HepG2 (cell line): Measurements from ENCODE around the gene FAHD2A. TPM values are rescaled to one million over a fixed set of nuclear protein-coding genes. Genes with fewer than 3 reads are reported as not detected.

Experiments
- ATAC-seq: fragments of 200-7000 bp; cut with Tn5 transposase; 3 replicates; pipeline ENCODE4 v1.9.1; 2020; ENCODE audit warnings: mild to moderate bottlenecking, moderate library complexity
- BruUV-seq: library from RNA; stranded (reverse); fragments of 400-500 nt; replicated peaks from 2 replicates; lab custom pipeline; 2021; lab: Mats Ljungman, UMichigan
- CTCF ChIA-PET: fragments of 300-600 bp; formaldehyde crosslinking; extraction: SDS; loops from one replicate; lab custom pipeline; 2021; ENCODE audit warnings: low total read pairs, inconsistent platforms, low intra/inter-chr PET ratio; lab: Yijun Ruan, JAX
- POLR2A ChIA-PET: fragments of 350-600 bp; sonication (Branson Sonifier 250); formaldehyde crosslinking; loops from one replicate; lab custom pipeline; 2020; ENCODE audit warnings: antibody characterized with exemption, inconsistent platforms; lab: Yijun Ruan, JAX
- DNase-seq: peaks from one replicate; pipeline ENCODE4 v3.0.0-alpha.2; 2015; ENCODE audit warnings: low spot score
- FAIRE-seq: peaks from 3 replicates; lab custom pipeline; 2011; peaks lifted over from hg19 to GRCh38; lab: Jason Lieb, UNC
- H2AFZ ChIP-seq: one replicate; pipeline ENCODE4 v1.6.1; 2011; ENCODE audit warnings: low read length, inconsistent platforms
- H3K27ac ChIP-seq: fragments of 300-600 bp; 3 replicates; pipeline ENCODE4 v1.8.0; 2011; ENCODE audit warnings: mixed run types, mild to moderate bottlenecking, mixed read lengths, low read length, inconsistent platforms; ENCODE audit not compliant: insufficient read depth; ENCODE audit errors: extremely low read length
- H3K27me3 ChIP-seq, 2 experiments: fragments of 200-600 bp in 1 of 2; 2 replicates in 1 of 2; 3 replicates in 1 of 2; pipeline versions ENCODE4 v1.6.0 to v1.8.0; 2011; ENCODE audit warnings: low read length in 2 of 2, mild to moderate bottlenecking in 2 of 2, moderate library complexity in 2 of 2, inconsistent platforms in 1 of 2; ENCODE audit not compliant: insufficient read depth in 2 of 2, control insufficient read depth in 1 of 2
- H3K36me3 ChIP-seq, 2 experiments: fragments of 200-600 bp in 1 of 2; replicated peaks in 1 of 2; 2 replicates in 1 of 2; 3 replicates in 1 of 2; pipeline versions ENCODE4 v1.5.1 to v1.8.0; 2011; ENCODE audit warnings: low read length in 2 of 2, inconsistent platforms in 1 of 2; ENCODE audit not compliant: insufficient read depth in 2 of 2, control insufficient read depth in 1 of 2
- H3K4me1 ChIP-seq: 2 replicates; pipeline ENCODE4 v1.5.1; 2012; ENCODE audit warnings: low read length, inconsistent platforms; ENCODE audit not compliant: insufficient read depth
- H3K4me2 ChIP-seq: 2 replicates; pipeline ENCODE4 v1.6.0; 2011; ENCODE audit warnings: low read depth, low read length, inconsistent platforms
- H3K4me3 ChIP-seq, 3 experiments: fragments of 200-600 bp in 1 of 3; sonication (generic), shearing (Covaris generic) in 1 of 3; replicated peaks in 1 of 3; 2 replicates each; pipeline ENCODE4 v1.5.1; 2011 to 2016; ENCODE audit warnings: low read length in 3 of 3, inconsistent platforms in 2 of 3, low read depth in 2 of 3, mild to moderate bottlenecking in 2 of 3, control low read depth in 1 of 3, mixed read lengths in 1 of 3; ENCODE audit not compliant: insufficient read depth in 1 of 3
- H3K79me2 ChIP-seq: one replicate; pipeline ENCODE4 v1.6.1; 2011; ENCODE audit warnings: low read length, inconsistent platforms; ENCODE audit not compliant: insufficient read depth
- H3K9ac ChIP-seq: 2 replicates; pipeline ENCODE4 v1.6.0; 2011; ENCODE audit warnings: mild to moderate bottlenecking, low read depth, low read length, inconsistent platforms; ENCODE audit not compliant: insufficient read depth
- H3K9me3 ChIP-seq: 2 replicates; pipeline ENCODE4 v1.5.1; 2012; ENCODE audit warnings: mild to moderate bottlenecking, low read length
- H4K20me1 ChIP-seq: 2 replicates; pipeline ENCODE4 v1.6.0; 2011; ENCODE audit warnings: inconsistent platforms, mild to moderate bottlenecking, low read length, moderate library complexity; ENCODE audit not compliant: insufficient read depth
- CHCHD3 ChIP-seq: sonication (generic); formaldehyde crosslinking; IDR thresholded peaks from 2 replicates; pipeline ENCODE4 v1.8.0; 2022; ENCODE audit warnings: mild to moderate bottlenecking, missing genetic modification reagents, moderate library complexity
- CREBL2 ChIP-seq: sonication (generic); formaldehyde crosslinking; IDR thresholded peaks from 2 replicates; pipeline ENCODE4 v1.8.1; 2023; ENCODE audit warnings: missing genetic modification reagents, mild to moderate bottlenecking, borderline replicate concordance
- DNMT3B ChIP-seq: conservative IDR thresholded peaks from 2 replicates; pipeline ENCODE4 v1.6.1; 2016; ENCODE audit warnings: missing biosample characterization, control low read depth
- FOSL2 ChIP-seq: sonication (generic); formaldehyde crosslinking; IDR thresholded peaks from 2 replicates; pipeline ENCODE4 v1.4.0; 2020; ENCODE audit warnings: missing genetic modification reagents
- KAT2B ChIP-seq: fragments of 150-350 bp; IDR thresholded peaks from 2 replicates; pipeline ENCODE4 v1.6.1; 2014; ENCODE audit warnings: low read depth, low read length, borderline replicate concordance
- KLF15 ChIP-seq: sonication (generic); formaldehyde crosslinking; IDR thresholded peaks from 2 replicates; pipeline ENCODE4 v1.8.1; 2023; ENCODE audit warnings: borderline replicate concordance, mild to moderate bottlenecking, inconsistent platforms, missing genetic modification reagents, mixed read lengths
- MIXL1 ChIP-seq: IDR thresholded peaks from 2 replicates; pipeline ENCODE4 v1.6.1; 2016
- NCOA2 ChIP-seq: sonication (generic); formaldehyde crosslinking; IDR thresholded peaks from 2 replicates; pipeline ENCODE4 v1.8.0; 2022; ENCODE audit warnings: inconsistent platforms
- SRF ChIP-seq: IDR thresholded peaks from 2 replicates; pipeline ENCODE4 v1.6.1; 2011; ENCODE audit warnings: mild to moderate bottlenecking, low read depth, low read length, moderate library complexity
- TBL1XR1 ChIP-seq: fragments of 150-350 bp; IDR thresholded peaks from 2 replicates; pipeline ENCODE4 v1.6.1; 2014; ENCODE audit warnings: borderline replicate concordance, low read length; ENCODE audit not compliant: partially characterized antibody
- TBX3 ChIP-seq: fragments of 450-650 bp; IDR thresholded peaks from 2 replicates; pipeline ENCODE4 v1.6.1; 2017; ENCODE audit warnings: antibody characterized with exemption, mild to moderate bottlenecking, inconsistent platforms, borderline replicate concordance
- WIZ ChIP-seq: sonication (generic); formaldehyde crosslinking; IDR thresholded peaks from 2 replicates; pipeline ENCODE4 v1.5.1; 2020; ENCODE audit warnings: mild to moderate bottlenecking, missing genetic modification reagents
- ZNF180 ChIP-seq: sonication (generic); formaldehyde crosslinking; IDR thresholded peaks from 2 replicates; pipeline ENCODE4 v1.4.0; 2020; ENCODE audit warnings: low read depth, missing genetic modification reagents, borderline replicate concordance
- ZNF20 ChIP-seq: sonication (generic); formaldehyde crosslinking; IDR thresholded peaks from 2 replicates; pipeline ENCODE4 v1.4.0; 2020; ENCODE audit warnings: mild to moderate bottlenecking, moderate library complexity, missing genetic modification reagents
- ZNF501 ChIP-seq: sonication (generic); formaldehyde crosslinking; IDR thresholded peaks from 2 replicates; pipeline ENCODE4 v1.5.1; 2020; ENCODE audit warnings: mild to moderate bottlenecking, moderate library complexity, missing genetic modification reagents
- ZNF652 ChIP-seq: IDR thresholded peaks from 2 replicates; pipeline ENCODE4 v1.6.1; 2016; ENCODE audit warnings: low read depth, borderline replicate concordance
- ZNF672 ChIP-seq: sonication (generic); formaldehyde crosslinking; IDR thresholded peaks from 2 replicates; pipeline ENCODE4 v1.8.1; 2022; ENCODE audit warnings: missing genetic modification reagents
- ZNF776 ChIP-seq: sonication (generic); formaldehyde crosslinking; IDR thresholded peaks from 2 replicates; pipeline ENCODE4 v1.4.0; 2020; ENCODE audit warnings: mild to moderate bottlenecking, missing genetic modification reagents
- ZNF816 ChIP-seq: sonication (generic); formaldehyde crosslinking; IDR thresholded peaks from 2 replicates; pipeline ENCODE4 v1.8.0; 2022; ENCODE audit warnings: missing genetic modification reagents, mild to moderate bottlenecking, borderline replicate concordance
- WGBS: methylation state at CpG from one replicate; pipeline ENCODE4 v1.1.6; 2017; ENCODE audit warnings: low lambda C conversion rate; 5-methylcytosine and 5-hydroxymethylcytosine counted together
- in situ Hi-C: cut with HindIII; loops from 2 replicates; pipeline ENCODE4 v1.10.0; 2017; ENCODE audit warnings: low pct_unique_long_range_greater_than_20kb; ENCODE audit not compliant: extremely low pct_ligation_motif_present
- intact Hi-C: fragments of 100-400 bp; cut with micrococcal nuclease; formaldehyde crosslinking; loops from one replicate; pipeline ENCODE4 v1.10.0; 2022; ENCODE audit not compliant: unreplicated experiment
- polyA plus RNA-seq, 8 experiments: library from polyadenylated mRNA; depleted of rRNA in 3 of 8; stranded (reverse) in 7 of 8; unstranded in 1 of 8; fragments of >200 nt; fragmentation: Illumina TruSeq in 4 of 8; extraction: Trizol in 4 of 8; gene quantifications; 2 replicates each; pipeline versions ENCODE4 v1.2.1 to v1.2.3, GENCODE V29; 2011 to 2016; ENCODE audit warnings: low read depth in 4 of 8, missing spikeins in 1 of 8, mixed read lengths in 1 of 8; ENCODE audit not compliant: insufficient read depth in 1 of 8
- total RNA-seq, 5 experiments: library from RNA; depleted of rRNA; stranded (reverse); fragments of >200 nt; fragmentation: Illumina TruSeq; extraction: Trizol; gene quantifications; 2 replicates each; pipeline ENCODE4 v1.2.3, GENCODE V29; 2016; ENCODE audit warnings: low read depth in 1 of 5

Gene FAHD2A
- total and polyA plus RNA-seq, 2 of the 13 experiments (the other 11 are each of a cell fraction or from before 2014, with no cell fraction given), result 34.0 to 44.2 TPM

- no peak for ATAC-seq
- ChIA-PET CTCF (no interaction called here), POLR2A (no interaction called here)
- Histone ChIP-seq H3K4me3 (no peak overlapping the region), H3K79me2 (no peaks in the 10 kb centered on the region), H3K9me3 (no peaks in the 10 kb centered on the region), H3K36me3 (no peaks in the 10 kb centered on the region), H4K20me1 (no peaks in the 10 kb centered on the region), H3K27me3 (peaks cover 5 to 35% of the 10 kb centered on the region in 2 experiments; a peak in 3 of 5 replicates), H3K27ac (no peak overlapping the region), H3K9ac (no peak overlapping the region), H3K4me1 (no peaks in the 10 kb centered on the region), H2AFZ (no peak overlapping the region), H3K4me2 (no peak overlapping the region)
- in situ Hi-C loops (no loop called here), intact Hi-C loops (no loop called here)
- FAIRE-seq, result no peak
- no peak for TF ChIP-seq FOSL2 (CRISPR knock-in tag)
- 27% methylated on average over 2 of the region's 5 CpGs for WGBS
- DNase-seq, result no peak
- no TSS peak for BruUV-seq
Observed at GRCh38 chr2:95354469-95354901, 48.0 kb upstream of the FAHD2A start.

- H3K9me3 ChIP-seq, result no peaks in the 10 kb centered on the region
- FAIRE-seq (no peak), ATAC-seq (no peak), DNase-seq (no peak)
- H2AFZ ChIP-seq, result no peak overlapping the region
- H3K9ac ChIP-seq, result no peak overlapping the region
- BruUV-seq, result no TSS peak
- ChIA-PET CTCF (no interaction called here), POLR2A (no interaction called here)
- H3K4me3 ChIP-seq, result no peak overlapping the region
- no peak overlapping the region for H3K4me2 ChIP-seq
- in situ Hi-C loops (no loop called here), intact Hi-C loops (no loop called here)
- WGBS, result 25% methylated on average over 4 of the region's 8 CpGs
- no peaks in the 10 kb centered on the region for H4K20me1 ChIP-seq
- H3K79me2 ChIP-seq, result no peaks in the 10 kb centered on the region
- TF ChIP-seq CHCHD3 (CRISPR knock-in tag) (no peak), CREBL2 (CRISPR knock-in tag) (no peak), ZNF20 (CRISPR knock-in tag) (no peak), MIXL1 (no peak), SRF (no peak), TBL1XR1 (no peak), ZNF180 (CRISPR knock-in tag) (no peak), ZNF652 (CRISPR knock-in tag) (no peak), ZNF501 (CRISPR knock-in tag) (no peak), NCOA2 (CRISPR knock-in tag) (no peak), TBX3 (no peak), ZNF672 (no peak), KAT2B (no peak), DNMT3B (CRISPR knock-in tag) (no peak), ZNF816 (CRISPR knock-in tag) (no peak), WIZ (no peak), ZNF776 (CRISPR knock-in tag) (no peak), KLF15 (CRISPR knock-in tag) (no peak)
- H3K27me3 ChIP-seq, result peaks cover 5 to 30% of the 10 kb centered on the region in 2 experiments; a peak in 3 of 5 replicates
- H3K4me1 ChIP-seq, result no peaks in the 10 kb centered on the region
- no peaks in the 10 kb centered on the region for H3K36me3 ChIP-seq
- H3K27ac ChIP-seq, result no peak overlapping the region
Observed at GRCh38 chr2:95354925-95355324, 47.6 kb upstream of the FAHD2A start.
